SKM-1 treated with dmso at 0.1 percent for 144 hours (cell line): ENCODE measurements around the gene OR2S2.

ENCODE experiments used
- DNase-seq: peaks from one replicate; lab custom pipeline; 2025; ENCODE audit not compliant: unreplicated experiment; lab: John Stamatoyannopoulos, UW

OR2S2 gene

GRCh38 chr9:35965011-35965410 is 7.1 kb upstream of the OR2S2 start:
- DNase-seq, result no peak

DNA sequence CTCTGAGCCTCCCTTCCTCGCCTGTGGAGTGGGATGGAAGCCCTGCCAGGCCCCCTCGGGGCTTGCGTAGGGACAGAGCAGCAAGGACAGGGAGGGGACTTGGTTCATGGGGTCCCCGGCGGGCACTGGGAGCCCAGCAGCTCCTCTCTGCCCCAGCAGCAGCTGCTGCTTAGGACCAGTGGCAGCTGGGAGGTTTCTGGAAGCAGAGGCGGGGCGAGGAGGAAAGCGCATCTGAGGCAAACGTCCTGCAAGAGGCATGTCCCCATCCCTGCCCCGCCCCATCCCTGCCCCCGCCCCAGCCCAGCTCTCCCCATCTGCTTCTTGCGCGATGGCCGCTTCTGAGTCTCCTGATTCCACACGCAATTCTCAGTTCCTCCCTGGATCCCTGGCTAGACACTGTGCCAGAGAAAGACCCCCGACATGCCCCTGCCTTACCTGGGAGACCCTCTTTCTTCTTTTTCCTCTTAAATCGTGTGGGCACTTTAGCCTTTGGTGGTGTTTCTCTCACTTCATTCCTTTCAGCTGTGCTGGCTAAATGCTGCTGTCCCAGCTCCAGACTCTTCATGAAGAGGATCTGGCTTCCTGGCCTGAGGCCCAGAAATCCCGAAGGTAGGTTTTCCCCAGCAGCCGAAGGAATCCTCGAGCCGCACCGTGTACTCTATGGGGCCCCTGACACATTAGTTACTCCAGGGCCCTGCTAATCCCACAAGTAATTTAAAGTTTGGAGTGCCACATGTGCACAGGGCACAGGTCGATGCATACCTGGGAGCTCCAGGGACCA is 4.4 kb upstream of the OR2S2 start:
- DNase-seq, result no peak

DNA sequence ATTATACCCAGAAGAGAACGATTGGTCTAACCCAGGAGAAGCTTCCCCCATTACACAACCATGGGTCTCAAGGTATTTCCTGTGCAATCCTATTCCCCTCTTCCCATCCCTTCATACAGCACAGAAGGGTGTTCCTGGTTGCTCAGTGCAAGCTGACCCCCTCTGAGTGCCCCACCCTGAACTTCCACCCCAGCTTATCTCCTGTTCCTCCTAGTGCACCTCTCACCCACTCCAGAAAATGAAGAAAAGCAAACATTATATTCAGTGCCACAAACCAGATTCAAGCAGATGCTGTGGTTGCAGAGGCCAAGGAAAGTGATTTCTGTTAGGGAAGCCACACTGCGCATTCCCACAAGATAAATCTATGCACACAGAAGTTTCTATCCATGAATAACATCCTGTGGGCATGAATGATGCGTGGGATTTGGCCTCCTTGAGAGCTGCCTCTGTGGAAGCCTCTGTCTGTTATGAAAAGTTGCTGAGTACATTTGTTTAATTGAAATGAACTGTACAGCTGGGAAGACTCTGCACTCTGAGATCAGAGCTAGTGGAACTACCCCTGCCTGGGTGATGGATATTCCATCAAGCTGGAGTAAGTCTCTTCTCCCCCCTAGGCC is 2.2 kb upstream of the OR2S2 start:
- no peak for DNase-seq

DNA sequence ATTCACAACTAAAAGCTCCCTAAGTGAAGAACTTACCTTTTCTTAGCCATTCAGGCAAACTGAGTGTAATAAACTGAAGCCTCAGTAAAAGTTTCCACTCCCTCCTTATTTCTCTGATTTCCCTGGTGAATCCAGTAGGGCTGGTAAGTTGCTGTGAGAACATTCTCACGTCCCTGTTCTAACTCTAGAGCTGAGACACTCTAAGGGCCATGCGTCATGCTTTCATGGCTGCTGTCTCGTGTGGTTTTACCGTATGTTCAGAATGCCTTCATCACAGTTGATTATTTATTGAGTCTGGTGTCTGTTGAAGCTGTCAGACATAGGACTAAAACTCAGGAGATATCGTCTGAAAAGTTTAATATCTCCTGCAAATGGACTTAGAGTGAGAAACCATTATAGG is 1.3 kb downstream of the OR2S2 start:
- DNase-seq, result no peak

- peak; percentile 64 for DNase-seq
These were observed 2.9 kb downstream of the OR2S2 start for GRCh38 chr9:35954942-35955546.

GRCh38 chr9:35952526-35953191 is 5.3 kb downstream of the OR2S2 start:
- DNase-seq, result no peak

GRCh38 chr9:35951736-35952135 is 6.2 kb downstream of the OR2S2 start:
- no peak for DNase-seq

GRCh38 chr9:35948901-35949318 is 9.0 kb downstream of the OR2S2 start:
- DNase-seq, result no peak

DNA sequence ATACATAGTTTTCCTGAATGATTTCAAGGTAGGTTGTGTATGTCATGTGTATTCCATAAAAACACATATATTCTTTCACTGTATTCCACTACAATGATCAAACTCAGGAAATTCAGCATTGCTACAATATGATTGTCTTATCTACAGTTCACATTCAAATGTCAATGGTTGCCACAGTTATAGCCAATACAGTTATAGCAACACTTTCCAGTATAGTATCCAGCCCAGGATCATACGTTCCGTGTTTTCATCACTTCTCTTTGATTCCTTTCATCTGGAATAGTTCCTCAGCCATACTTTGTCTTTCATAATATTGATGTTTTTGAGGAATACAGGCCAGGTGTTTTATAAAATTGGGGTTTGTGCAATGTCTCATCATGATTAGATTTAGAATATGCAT is 9.5 kb downstream of the OR2S2 start:
- no peak for DNase-seq

- DNase-seq, result peak; percentile 43
These were observed 12.5 kb downstream of the OR2S2 start for GRCh38 chr9:35945341-35946018.

DNA sequence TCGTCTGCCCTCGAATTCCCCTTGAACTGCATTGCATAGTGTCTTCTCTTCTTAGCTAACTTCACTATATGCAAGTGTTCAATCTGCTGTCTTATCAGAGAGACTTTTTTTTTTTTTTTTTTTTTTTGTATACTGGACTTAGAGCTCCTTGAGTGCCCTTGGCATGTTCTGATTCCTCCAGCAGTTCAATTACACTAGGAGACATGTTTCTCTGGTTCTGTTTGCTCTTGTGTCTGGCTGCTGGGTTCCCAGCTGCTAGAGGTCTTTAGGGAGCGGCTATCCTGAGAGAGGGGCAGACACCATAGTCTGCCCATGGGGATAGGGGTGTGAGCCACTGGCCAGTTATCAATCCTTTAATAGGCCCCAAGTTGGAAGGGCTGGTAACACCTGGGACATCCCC is 13.1 kb downstream of the OR2S2 start:
- no peak for DNase-seq

DNA sequence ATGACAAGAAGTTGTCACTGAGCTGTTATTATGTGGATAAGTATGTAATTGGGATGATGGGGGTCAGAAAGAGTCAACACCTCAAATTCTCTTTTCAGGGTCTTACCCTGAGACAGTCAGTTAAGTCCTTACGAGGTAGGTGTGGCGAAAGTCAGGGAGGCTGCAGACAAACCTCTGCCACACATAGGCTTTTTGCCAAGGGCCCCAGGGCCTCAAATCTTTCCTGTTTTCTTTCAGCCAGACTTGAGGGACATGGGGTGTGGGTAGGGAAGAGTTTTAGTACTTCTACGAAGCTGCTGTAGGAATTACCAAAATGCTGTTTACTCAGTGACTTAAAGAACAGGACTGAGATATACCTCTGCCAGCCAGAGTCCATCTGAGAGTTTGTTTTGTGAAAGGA is 13.8 kb downstream of the OR2S2 start:
- no peak for DNase-seq

DNA sequence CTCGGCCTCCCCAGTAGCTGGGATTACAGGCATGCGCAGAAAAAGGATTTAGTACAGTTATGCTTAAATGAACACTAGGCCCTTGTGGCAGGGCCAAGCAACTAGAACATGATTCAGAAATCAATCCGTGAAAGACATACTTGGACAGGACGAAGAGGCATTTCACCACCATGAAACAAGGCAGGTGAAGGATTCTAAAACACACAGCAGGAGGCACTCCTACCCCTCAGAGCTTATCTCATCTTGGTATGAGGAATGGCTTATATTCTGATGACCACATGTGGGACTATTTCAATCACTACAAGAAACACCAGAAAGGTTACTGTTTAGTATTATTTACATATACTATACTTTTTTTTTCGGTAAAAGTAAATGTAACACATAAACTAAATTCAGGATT is 15.7 kb downstream of the OR2S2 start:
- no peak for DNase-seq

- no peak for DNase-seq
These were observed 17.2 kb downstream of the OR2S2 start for GRCh38 chr9:35940458-35941407.

DNA sequence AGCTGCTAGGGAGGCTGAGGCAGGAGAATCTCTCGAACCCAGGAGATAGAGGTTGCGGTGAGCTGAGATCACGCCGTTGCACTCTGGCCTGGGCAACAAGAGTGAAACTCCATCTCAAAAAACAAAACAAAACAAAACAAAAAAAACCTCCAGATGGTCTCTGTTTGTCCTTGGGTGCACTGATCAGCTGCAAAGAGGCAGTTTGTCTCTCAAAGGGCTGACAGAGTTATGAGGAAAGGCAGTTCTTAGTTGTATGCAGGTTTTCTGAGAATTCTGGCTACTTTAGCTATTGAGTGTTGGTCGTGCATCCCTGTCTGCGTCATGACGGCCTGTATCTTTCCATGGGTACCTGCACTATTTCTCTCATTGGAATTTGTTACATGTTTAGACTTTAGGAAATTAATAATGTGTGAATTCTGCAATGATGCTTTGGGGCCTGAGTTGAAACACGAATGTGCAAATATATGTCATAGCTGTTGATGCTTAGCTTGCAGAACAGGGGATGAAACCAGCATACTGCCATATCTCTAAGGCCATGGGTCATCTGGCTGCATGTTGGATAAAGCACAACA is 18.2 kb downstream of the OR2S2 start:
- no peak for DNase-seq

- DNase-seq, result no peak
These were observed 19.2 kb downstream of the OR2S2 start for GRCh38 chr9:35938474-35939356.

GRCh38 chr9:35937227-35937626 is 20.7 kb downstream of the OR2S2 start:
- no peak for DNase-seq

GRCh38 chr9:35935755-35936509 is 22.0 kb downstream of the OR2S2 start:
- no peak for DNase-seq
